IMR-90 (cell line): ENCODE results near the gene ZYG11A.

Experiments used
- BHLHE40 ChIP-seq: fragments of 150-350 bp; IDR thresholded peaks from 2 replicates; pipeline ENCODE4 v1.6.1; 2016; ENCODE audit warnings: mild to moderate bottlenecking, low read depth, low read length
- CEBPB ChIP-seq: IDR thresholded peaks from 2 replicates; pipeline ENCODE4 v1.6.1; 2012; ENCODE audit warnings: low read depth, low read length, improper control_type of control experiment
- CTCF ChIP-seq: conservative IDR thresholded peaks from 2 replicates; pipeline ENCODE4 v1.5.1; 2012; ENCODE audit warnings: mild to moderate bottlenecking, low read depth, low read length, improper control_type of control experiment
- MAFK ChIP-seq: IDR thresholded peaks from 2 replicates; pipeline ENCODE4 v1.6.1; 2012; ENCODE audit warnings: low read depth, low read length, improper control_type of control experiment
- MAZ ChIP-seq: IDR thresholded peaks from 2 replicates; pipeline ENCODE4 v1.6.1; 2012; ENCODE audit warnings: low read depth, mild to moderate bottlenecking, low read length, improper control_type of control experiment, moderate library complexity, borderline replicate concordance
- MXI1 ChIP-seq: IDR thresholded peaks from 2 replicates; pipeline ENCODE4 v1.6.1; 2012; ENCODE audit warnings: low read depth, mild to moderate bottlenecking, low read length, moderate library complexity, borderline replicate concordance
- POLR2A ChIP-seq: IDR thresholded peaks from 2 replicates; pipeline ENCODE4 v1.6.1; 2012; ENCODE audit warnings: mild to moderate bottlenecking, low read depth, low read length
- RAD21 ChIP-seq: IDR thresholded peaks from 2 replicates; pipeline ENCODE4 v1.6.1; 2012; ENCODE audit warnings: low read length, improper control_type of control experiment
- SMC3 ChIP-seq: fragments of 150-350 bp; IDR thresholded peaks from 2 replicates; pipeline ENCODE4 v1.6.1; 2016; ENCODE audit warnings: low read depth, mild to moderate bottlenecking, antibody characterized with exemption, low read length, moderate library complexity

- no peak for TF ChIP-seq MAZ
- no peak for TF ChIP-seq POLR2A
- no peak for TF ChIP-seq RAD21
- no peak for TF ChIP-seq CTCF
- no peak for TF ChIP-seq MXI1
- TF ChIP-seq SMC3: no peak
- no peak for TF ChIP-seq CEBPB
- TF ChIP-seq MAFK: no peak
- no peak for TF ChIP-seq BHLHE40
These were observed 70.5 kb downstream of the ZYG11A start for GRCh38 chr1:52913014-52913413.
